K562 (cell line): ENCODE results near the gene AMZ1.

ENCODE experiments used
- CAMTA2 ChIP-seq: fragments of 250-450 bp; sonication (Bioruptor Pico); conservative IDR thresholded peaks from 2 replicates; pipeline ENCODE4 v1.5.1; 2022
- EZH2 ChIP-seq: IDR thresholded peaks from 2 replicates; pipeline ENCODE4 v1.6.1; 2012; ENCODE audit warnings: low read depth, mild to moderate bottlenecking, inconsistent platforms, low read length, borderline replicate concordance
- JUN ChIP-seq, 2 experiments: sonication (generic) in 1 of 2; formaldehyde crosslinking in 1 of 2; IDR thresholded peaks; 2 replicates each; pipeline versions ENCODE4 v1.6.1 to v1.8.0; 2012 to 2022; ENCODE audit warnings: borderline replicate concordance in 2 of 2, mild to moderate bottlenecking in 2 of 2, improper control_type of control experiment in 1 of 2, low read depth in 1 of 2, low read length in 1 of 2, missing genetic modification reagents in 1 of 2
- MED1 ChIP-seq: sonication (generic); formaldehyde crosslinking; IDR thresholded peaks from 2 replicates; pipeline ENCODE4 v1.8.1; 2023; ENCODE audit warnings: missing genetic modification reagents, borderline replicate concordance
- NFE2L1 ChIP-seq: fragments of 450-650 bp; IDR thresholded peaks from 2 replicates; pipeline ENCODE4 v1.6.1; 2016; ENCODE audit warnings: missing genetic modification characterization, low read depth, mild to moderate bottlenecking, missing compliant biosample characterization, moderate library complexity, borderline replicate concordance
- SREBF1 ChIP-seq: fragments of 150-350 bp; IDR thresholded peaks from 2 replicates; pipeline ENCODE4 v1.6.1; 2014; ENCODE audit warnings: antibody characterized with exemption, low read depth, low read length, borderline replicate concordance
- TOE1 ChIP-seq, 2 experiments: fragments of 450-650 bp in 1 of 2; sonication (generic) in 1 of 2; formaldehyde crosslinking in 1 of 2; IDR thresholded peaks; 2 replicates each; pipeline versions ENCODE4 v1.7.1 to v1.8.0; 2016 to 2022; ENCODE audit warnings: borderline replicate concordance in 2 of 2, mild to moderate bottlenecking in 2 of 2, antibody characterized with exemption in 1 of 2, inconsistent platforms in 1 of 2, low read depth in 1 of 2, missing genetic modification reagents in 1 of 2, moderate library complexity in 1 of 2
- ZKSCAN1 ChIP-seq: fragments of 150-350 bp; IDR thresholded peaks from 2 replicates; pipeline ENCODE4 v1.6.1; 2016; ENCODE audit warnings: low read depth, low read length
- ZNF695 ChIP-seq: fragments of 450-650 bp; formaldehyde crosslinking; IDR thresholded peaks from 2 replicates; pipeline ENCODE4 v1.4.0; 2020; ENCODE audit warnings: mild to moderate bottlenecking, moderate library complexity
- TF ChIP-seq, protein P1 (sequence below): fragments of 450-650 bp; conservative IDR thresholded peaks from 2 replicates; pipeline ENCODE4 v1.6.1; 2016; ENCODE audit warnings: missing genetic modification characterization, low read depth, mild to moderate bottlenecking, missing compliant biosample characterization, moderate library complexity
- TF ChIP-seq, protein P2 (sequence below), 3 experiments: IDR thresholded peaks in 2 of 3; conservative IDR thresholded peaks in 1 of 3; 2 replicates each; pipeline ENCODE4 v1.5.1; 2011 to 2012; ENCODE audit warnings: low read length in 3 of 3, mild to moderate bottlenecking in 3 of 3, control low read depth in 2 of 3, improper control_type of control experiment in 1 of 3, inconsistent platforms in 1 of 3, low read depth in 1 of 3, mixed read lengths in 1 of 3, moderate library complexity in 1 of 3; ENCODE audit not compliant: insufficient read depth in 2 of 3
- TF ChIP-seq, protein P3 (sequence below): sonication (generic); formaldehyde crosslinking; IDR thresholded peaks from 2 replicates; pipeline ENCODE4 v1.8.1; 2022; ENCODE audit warnings: missing genetic modification reagents
- TF ChIP-seq, protein P4 (sequence below): sonication (generic); formaldehyde crosslinking; IDR thresholded peaks from 2 replicates; pipeline ENCODE4 v1.8.1; 2023; ENCODE audit warnings: missing genetic modification reagents, mild to moderate bottlenecking, borderline replicate concordance

DNA sequence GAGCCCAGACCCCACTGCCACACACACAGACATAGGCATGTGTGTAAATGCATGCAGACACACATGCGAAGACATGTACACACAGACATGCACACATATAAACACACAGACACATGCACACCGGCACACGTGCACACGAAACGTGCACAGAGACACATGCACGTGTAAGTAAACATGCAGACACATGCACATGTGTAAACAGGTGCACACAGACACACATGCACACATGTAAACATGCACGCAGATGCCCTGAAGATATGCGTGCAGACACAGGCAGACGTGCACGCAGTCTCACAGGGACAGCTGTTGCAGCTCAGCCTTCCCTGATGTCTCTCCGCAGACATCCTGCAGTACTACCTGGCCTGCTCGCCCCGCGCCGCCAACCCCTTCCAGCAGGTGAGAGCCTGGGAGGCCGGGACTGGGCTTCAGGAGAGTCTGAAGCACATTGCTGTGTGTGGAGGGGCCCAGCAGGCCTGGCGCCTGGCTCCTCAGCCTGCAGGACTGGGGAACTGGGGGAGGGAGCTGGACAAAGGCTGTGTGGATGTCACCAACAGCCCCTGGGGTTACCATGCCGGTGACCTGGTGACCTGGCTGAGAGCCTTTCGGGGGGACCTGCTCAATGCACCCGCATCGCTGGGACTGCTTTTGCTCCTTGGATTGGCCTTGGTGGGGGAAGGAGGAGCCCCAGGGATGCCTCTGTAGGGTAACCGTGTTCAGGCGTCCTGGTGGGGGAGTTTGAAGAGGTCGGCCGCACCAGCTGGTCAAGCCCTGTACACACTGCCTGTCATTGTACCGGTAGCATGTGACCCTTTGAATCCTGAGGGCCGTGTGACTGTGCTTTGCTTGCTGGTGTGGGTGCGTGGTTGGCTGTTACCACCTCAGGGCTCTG is 35.9 kb upstream of the AMZ1 start:
- TF ChIP-seq SREBF1 = no peak
- no peak for TF ChIP-seq EZH2
- TF ChIP-seq, protein P1, sequence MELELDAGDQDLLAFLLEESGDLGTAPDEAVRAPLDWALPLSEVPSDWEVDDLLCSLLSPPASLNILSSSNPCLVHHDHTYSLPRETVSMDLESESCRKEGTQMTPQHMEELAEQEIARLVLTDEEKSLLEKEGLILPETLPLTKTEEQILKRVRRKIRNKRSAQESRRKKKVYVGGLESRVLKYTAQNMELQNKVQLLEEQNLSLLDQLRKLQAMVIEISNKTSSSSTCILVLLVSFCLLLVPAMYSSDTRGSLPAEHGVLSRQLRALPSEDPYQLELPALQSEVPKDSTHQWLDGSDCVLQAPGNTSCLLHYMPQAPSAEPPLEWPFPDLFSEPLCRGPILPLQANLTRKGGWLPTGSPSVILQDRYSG = no peak
- no peak for TF ChIP-seq ZNF695 (CRISPR knock-in tag)
- TF ChIP-seq, protein P2, sequence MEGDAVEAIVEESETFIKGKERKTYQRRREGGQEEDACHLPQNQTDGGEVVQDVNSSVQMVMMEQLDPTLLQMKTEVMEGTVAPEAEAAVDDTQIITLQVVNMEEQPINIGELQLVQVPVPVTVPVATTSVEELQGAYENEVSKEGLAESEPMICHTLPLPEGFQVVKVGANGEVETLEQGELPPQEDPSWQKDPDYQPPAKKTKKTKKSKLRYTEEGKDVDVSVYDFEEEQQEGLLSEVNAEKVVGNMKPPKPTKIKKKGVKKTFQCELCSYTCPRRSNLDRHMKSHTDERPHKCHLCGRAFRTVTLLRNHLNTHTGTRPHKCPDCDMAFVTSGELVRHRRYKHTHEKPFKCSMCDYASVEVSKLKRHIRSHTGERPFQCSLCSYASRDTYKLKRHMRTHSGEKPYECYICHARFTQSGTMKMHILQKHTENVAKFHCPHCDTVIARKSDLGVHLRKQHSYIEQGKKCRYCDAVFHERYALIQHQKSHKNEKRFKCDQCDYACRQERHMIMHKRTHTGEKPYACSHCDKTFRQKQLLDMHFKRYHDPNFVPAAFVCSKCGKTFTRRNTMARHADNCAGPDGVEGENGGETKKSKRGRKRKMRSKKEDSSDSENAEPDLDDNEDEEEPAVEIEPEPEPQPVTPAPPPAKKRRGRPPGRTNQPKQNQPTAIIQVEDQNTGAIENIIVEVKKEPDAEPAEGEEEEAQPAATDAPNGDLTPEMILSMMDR (IDR thresholded peaks at IDR 0.05 in 2 of 3, conservative IDR thresholded peaks at IDR 0.05 in 1 of 3; ENCODE audit: insufficient read depth in 2 of 3, low read depth in 1 of 3, low read length in 3 of 3) = no peak
- TF ChIP-seq JUN (IDR thresholded peaks at IDR 0.05; ENCODE audit: borderline replicate concordance, low read depth, low read length) = no peak
- TF ChIP-seq JUN (CRISPR knock-in tag; IDR thresholded peaks at IDR 0.05; ENCODE audit: borderline replicate concordance) = no peak
- no peak for TF ChIP-seq MED1 (CRISPR knock-in tag)
- TF ChIP-seq NFE2L1 (tag) = no peak
- TF ChIP-seq, protein P3, sequence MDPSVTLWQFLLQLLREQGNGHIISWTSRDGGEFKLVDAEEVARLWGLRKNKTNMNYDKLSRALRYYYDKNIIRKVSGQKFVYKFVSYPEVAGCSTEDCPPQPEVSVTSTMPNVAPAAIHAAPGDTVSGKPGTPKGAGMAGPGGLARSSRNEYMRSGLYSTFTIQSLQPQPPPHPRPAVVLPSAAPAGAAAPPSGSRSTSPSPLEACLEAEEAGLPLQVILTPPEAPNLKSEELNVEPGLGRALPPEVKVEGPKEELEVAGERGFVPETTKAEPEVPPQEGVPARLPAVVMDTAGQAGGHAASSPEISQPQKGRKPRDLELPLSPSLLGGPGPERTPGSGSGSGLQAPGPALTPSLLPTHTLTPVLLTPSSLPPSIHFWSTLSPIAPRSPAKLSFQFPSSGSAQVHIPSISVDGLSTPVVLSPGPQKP (CRISPR knock-in tag) = no peak
- TF ChIP-seq CAMTA2 = no peak
- no peak for TF ChIP-seq ZKSCAN1
- no peak for TF ChIP-seq TOE1 (IDR thresholded peaks at IDR 0.05; ENCODE audit: borderline replicate concordance)
- TF ChIP-seq TOE1 (CRISPR knock-in tag; IDR thresholded peaks at IDR 0.05; ENCODE audit: borderline replicate concordance, low read depth) = no peak
- TF ChIP-seq, protein P4, sequence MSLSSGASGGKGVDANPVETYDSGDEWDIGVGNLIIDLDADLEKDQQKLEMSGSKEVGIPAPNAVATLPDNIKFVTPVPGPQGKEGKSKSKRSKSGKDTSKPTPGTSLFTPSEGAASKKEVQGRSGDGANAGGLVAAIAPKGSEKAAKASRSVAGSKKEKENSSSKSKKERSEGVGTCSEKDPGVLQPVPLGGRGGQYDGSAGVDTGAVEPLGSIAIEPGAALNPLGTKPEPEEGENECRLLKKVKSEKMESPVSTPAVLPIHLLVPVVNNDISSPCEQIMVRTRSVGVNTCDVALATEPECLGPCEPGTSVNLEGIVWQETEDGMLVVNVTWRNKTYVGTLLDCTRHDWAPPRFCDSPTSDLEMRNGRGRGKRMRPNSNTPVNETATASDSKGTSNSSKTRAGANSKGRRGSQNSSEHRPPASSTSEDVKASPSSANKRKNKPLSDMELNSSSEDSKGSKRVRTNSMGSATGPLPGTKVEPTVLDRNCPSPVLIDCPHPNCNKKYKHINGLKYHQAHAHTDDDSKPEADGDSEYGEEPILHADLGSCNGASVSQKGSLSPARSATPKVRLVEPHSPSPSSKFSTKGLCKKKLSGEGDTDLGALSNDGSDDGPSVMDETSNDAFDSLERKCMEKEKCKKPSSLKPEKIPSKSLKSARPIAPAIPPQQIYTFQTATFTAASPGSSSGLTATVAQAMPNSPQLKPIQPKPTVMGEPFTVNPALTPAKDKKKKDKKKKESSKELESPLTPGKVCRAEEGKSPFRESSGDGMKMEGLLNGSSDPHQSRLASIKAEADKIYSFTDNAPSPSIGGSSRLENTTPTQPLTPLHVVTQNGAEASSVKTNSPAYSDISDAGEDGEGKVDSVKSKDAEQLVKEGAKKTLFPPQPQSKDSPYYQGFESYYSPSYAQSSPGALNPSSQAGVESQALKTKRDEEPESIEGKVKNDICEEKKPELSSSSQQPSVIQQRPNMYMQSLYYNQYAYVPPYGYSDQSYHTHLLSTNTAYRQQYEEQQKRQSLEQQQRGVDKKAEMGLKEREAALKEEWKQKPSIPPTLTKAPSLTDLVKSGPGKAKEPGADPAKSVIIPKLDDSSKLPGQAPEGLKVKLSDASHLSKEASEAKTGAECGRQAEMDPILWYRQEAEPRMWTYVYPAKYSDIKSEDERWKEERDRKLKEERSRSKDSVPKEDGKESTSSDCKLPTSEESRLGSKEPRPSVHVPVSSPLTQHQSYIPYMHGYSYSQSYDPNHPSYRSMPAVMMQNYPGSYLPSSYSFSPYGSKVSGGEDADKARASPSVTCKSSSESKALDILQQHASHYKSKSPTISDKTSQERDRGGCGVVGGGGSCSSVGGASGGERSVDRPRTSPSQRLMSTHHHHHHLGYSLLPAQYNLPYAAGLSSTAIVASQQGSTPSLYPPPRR (CRISPR knock-in tag) = no peak
